Measurements from ENCODE around the gene C1orf87. TPM values are rescaled to one million over a fixed set of nuclear protein-coding genes. Genes with fewer than 3 reads are reported as not detected.
A peak's percentile ranks its signal among the peaks of the same experiment; 100 is the strongest.

Gene C1orf87
- polyA plus RNA-seq, 10 donors: 0.25 to 0.98 (median 0.62) TPM

- no peak for DNase-seq
These were observed 8.4 kb downstream of the C1orf87 start for GRCh38 chr1:60065199-60065598.

- no peak for DNase-seq
These were observed 10.0 kb downstream of the C1orf87 start for GRCh38 chr1:60063561-60063960.

- DNase-seq: no peak
These were observed 14.1 kb downstream of the C1orf87 start for GRCh38 chr1:60059468-60059867.

- no peak for DNase-seq
These were observed 18.2 kb downstream of the C1orf87 start for GRCh38 chr1:60055336-60055735.

GRCh38 chr1:60054374-60054773 is 19.2 kb downstream of the C1orf87 start:
- DNase-seq: no peak

- DNase-seq: no peak
These were observed 21.0 kb downstream of the C1orf87 start for GRCh38 chr1:60052601-60053000.

- no peak for DNase-seq
These were observed 22.4 kb downstream of the C1orf87 start for GRCh38 chr1:60051191-60051590.

- DNase-seq: no peak
These were observed 24.4 kb downstream of the C1orf87 start for GRCh38 chr1:60049188-60049587.

GRCh38 chr1:60044881-60045280 is 28.7 kb downstream of the C1orf87 start:
- DNase-seq: no peak

GRCh38 chr1:60041783-60042182 is 31.8 kb downstream of the C1orf87 start:
- DNase-seq: no peak

GRCh38 chr1:60037669-60038068 is 35.9 kb downstream of the C1orf87 start:
- DNase-seq: no peak

GRCh38 chr1:60036856-60037460 is 36.6 kb downstream of the C1orf87 start:
- peak in 1 of 3 donors; percentile 29 for DNase-seq

GRCh38 chr1:60035921-60036320 is 37.6 kb downstream of the C1orf87 start:
- DNase-seq: no peak

GRCh38 chr1:60034999-60035398 is 38.6 kb downstream of the C1orf87 start:
- DNase-seq: no peak

GRCh38 chr1:60033066-60033465 is 40.5 kb downstream of the C1orf87 start:
- no peak for DNase-seq

GRCh38 chr1:60031146-60031545 is 42.4 kb downstream of the C1orf87 start:
- peak in 2 of 3 donors; percentile 9 to 23 for DNase-seq

GRCh38 chr1:60025552-60025951 is 48.0 kb downstream of the C1orf87 start:
- DNase-seq: no peak

GRCh38 chr1:60017508-60018205 is 55.9 kb downstream of the C1orf87 start:
- no peak for DNase-seq

- no peak for DNase-seq
These were observed 62.9 kb downstream of the C1orf87 start for GRCh38 chr1:60010690-60011089.

- no peak for DNase-seq
These were observed 65.1 kb downstream of the C1orf87 start for GRCh38 chr1:60008500-60008899.

- DNase-seq: no peak
These were observed 72.9 kb downstream of the C1orf87 start for GRCh38 chr1:60000625-60001024.

GRCh38 chr1:59999746-60000145 is 73.8 kb downstream of the C1orf87 start:
- no peak for DNase-seq

- DNase-seq: no peak
These were observed 74.6 kb downstream of the C1orf87 start for GRCh38 chr1:59999006-59999405.
